HG03139 (cell line): ENCODE data around the gene PPME1.
"Not testable (repeated sequence)": the region's sequence is repeated elsewhere in the genome, so short reads cannot be mapped to it uniquely, and the experiment has no call there.

Experiments
- ATAC-seq: cut with Tn5 transposase; IDR thresholded peaks from one replicate; pipeline ENCODE4 v1.9.1; 2021; ENCODE audit not compliant: unreplicated experiment

The PPME1 gene

GRCh38 chr11:74170694-74171629 lies at the start of gene PPME1, which contains the start of gene C2CD3:
PPME1 (plus strand) TSS chr11:74171289; CDS start chr11:74171422, 133 bp downstream.
C2CD3 (minus strand) TSS chr11:74171002; CDS start chr11:74170792, 210 bp downstream.
- peak; percentile 96 for ATAC-seq

- ATAC-seq, result no peak
Observed at GRCh38 chr11:74121804-74122203, 49.3 kb upstream of the PPME1 start.

DNA sequence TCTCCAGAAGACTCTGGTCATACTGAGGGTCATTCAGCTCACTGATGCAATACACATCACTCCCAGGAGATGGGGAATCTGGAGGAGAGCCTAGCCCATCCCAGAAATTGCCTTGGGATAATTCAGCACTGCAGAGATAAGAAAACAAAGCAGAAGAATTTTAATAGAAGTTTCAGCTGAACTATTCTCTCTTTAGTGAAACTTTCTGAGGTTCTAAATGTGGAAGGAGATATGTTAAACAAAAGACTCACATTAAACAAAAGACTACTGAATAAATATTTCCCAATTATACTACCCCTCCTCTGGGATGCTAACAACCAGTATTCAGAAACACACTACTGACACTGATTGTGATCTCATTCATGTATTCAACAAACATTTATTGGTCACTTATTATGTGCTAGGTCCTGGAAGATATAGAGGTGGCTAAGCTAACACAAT lies 48.1 kb upstream of the PPME1 start:
- no peak for ATAC-seq

DNA sequence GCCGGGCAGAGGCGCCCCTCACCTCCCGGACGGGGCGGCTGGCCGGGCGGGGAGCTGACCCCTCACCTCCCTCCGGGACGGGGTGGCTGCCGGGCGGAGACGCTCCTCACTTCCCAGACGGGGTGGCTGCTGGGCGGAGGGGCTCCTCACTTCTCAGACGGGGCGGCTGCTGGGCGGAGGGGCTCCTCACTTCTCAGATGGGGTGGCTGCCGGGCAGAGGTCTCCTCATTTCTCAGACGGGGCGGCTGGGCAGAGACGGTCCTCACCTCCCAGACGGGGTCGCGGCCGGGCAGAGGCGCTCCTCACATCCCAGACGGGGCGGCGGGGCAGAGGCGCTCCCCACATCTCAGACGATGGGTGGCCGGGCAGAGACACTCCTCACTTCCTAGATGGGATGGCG lies 42.0 kb upstream of the PPME1 start:
- not testable (repeated sequence) for ATAC-seq

DNA sequence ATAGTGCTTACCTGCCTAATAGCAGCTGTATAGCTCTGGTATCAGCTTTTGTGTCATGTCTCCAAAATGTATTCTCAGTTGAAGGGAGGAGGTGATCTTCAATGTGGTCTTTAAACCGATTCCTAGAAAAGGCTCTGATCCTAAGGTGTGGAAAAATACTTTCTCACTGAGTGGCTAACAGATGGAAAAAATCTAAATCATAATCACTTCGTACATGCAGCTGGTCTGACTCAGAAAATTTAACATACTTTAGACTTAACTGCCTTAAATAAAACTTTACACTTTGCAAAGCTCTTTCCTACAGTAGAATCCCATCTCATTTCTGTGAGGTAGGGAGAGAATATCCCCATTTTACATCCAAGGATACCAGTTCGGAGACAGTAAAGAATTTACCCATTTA lies 38.3 kb upstream of the PPME1 start:
- ATAC-seq, result no peak

- no peak for ATAC-seq
Observed at GRCh38 chr11:74133436-74133835, 37.7 kb upstream of the PPME1 start.

- ATAC-seq, result no peak
Observed at GRCh38 chr11:74134661-74135060, 36.4 kb upstream of the PPME1 start.

GRCh38 chr11:74135127-74135840 lies 35.8 kb upstream of the PPME1 start:
- ATAC-seq, result no peak

GRCh38 chr11:74138021-74138420 lies 33.1 kb upstream of the PPME1 start:
- no peak for ATAC-seq

DNA sequence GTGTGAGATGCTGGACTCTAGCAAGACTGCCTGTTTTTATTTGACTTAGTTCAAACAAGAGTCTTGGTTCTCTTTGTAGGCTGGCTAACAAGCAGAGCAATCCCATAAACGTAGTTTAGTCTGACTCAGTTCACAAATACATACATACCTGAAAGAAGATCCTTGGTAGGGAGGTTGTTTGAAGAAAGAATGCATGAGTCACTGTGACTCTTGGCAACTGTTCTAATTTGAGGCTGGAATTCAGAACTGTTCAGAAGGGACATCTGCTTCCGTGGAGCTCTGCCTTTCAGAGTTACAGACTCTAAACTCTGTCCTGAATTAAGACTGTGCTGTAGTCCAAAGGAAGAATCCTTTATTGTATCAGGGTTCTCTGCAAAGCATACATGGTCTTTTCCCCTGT lies 32.5 kb upstream of the PPME1 start:
- no peak for ATAC-seq

DNA sequence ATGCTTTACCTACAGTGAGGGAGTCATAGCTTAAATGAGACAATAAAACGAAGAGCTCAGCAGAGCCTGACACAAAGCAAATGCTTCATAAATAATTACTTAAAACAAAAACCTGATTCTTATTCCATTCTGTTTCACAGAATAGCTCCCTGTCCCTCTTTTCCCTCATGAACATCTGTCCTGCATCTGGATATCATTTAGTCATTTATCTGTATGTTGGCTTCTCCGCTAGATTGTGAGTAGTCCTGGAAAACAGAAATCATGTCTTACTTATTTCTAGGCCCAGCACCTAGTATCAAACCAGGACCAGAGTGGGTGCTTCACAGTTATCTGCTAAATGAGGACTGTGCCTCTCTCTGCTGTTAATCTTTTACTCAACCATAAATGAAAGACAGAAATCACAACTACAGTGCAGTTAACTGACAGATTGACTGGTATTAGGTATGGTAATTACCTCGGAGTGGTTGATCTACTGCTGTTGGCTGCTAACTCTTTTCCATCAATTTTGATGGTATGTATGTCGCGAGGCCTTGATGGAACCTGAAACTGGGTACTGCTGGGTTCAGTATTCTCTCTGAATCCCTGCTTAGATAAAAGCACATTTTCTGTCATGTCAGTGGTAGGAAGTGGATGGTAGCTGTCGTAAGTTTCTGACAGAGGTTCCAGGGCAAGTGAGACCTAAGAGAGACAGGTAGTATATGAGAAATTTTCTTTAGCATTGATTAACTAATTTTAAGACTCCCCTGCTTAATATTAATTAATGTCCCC lies 31.8 kb upstream of the PPME1 start:
- no peak for ATAC-seq

DNA sequence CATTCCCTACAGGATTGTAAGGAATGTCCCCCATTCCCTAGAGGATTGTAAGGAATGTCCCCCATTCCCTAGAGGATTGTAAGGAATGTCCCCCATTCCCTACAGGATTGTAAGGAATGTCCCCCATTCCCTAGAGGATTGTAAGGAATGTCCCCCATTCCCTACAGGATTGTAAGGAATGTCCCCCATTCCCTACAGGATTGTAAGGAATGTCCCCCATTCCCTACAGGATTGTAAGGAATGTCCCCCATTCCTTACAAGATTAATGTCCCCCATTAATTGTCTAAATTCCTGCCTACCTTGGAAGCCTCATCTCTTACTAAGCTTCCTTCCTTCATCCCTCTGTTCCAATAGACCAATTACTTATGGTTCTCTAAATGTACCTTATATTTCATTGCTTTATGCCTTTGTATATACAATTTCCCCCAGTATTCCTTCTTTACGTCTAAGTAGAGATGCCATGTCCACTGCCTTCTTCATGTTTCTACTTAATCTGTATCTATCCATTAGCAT lies 31.1 kb upstream of the PPME1 start:
- ATAC-seq, result not testable (repeated sequence)

DNA sequence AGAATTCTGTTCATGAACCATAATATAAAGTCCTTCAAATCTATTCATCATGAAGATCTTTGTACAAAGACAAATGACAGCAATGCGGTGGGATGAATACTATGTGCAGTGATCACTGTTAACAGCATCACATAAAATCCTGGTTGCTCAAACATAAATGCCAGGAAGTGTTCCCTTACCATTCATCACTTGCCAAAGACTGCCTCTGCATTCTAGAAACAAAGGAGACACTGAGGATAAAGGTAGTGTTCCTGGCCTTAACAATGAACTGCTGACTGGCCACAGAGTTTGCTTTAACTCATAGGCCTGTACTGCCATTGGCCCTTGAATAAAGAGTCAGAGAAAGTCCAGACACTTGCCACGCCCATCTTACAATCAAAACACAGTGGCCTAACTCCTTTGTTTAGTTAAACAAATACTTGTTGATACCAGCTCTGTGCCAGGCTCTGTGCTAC lies 29.8 kb upstream of the PPME1 start:
- no peak for ATAC-seq

GRCh38 chr11:74141908-74142307 lies 29.2 kb upstream of the PPME1 start:
- no peak for ATAC-seq

DNA sequence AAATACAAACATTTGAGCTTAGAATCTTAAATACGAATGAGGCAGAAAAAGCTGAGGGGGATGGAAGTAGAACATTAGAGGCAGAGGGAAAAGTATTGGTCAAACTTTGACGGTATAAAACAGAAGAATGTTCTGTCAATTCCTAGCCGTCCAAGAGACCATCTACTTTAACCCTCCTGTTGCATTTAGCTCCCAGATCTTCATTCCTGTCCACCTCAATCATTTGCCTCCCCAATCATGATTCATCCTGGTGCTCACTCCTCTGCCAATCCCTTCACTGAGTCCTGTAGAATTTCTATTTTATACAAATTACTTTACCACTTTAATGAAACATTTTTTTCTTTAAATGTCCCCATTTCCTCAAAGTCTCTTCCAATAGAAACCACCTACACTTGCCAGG lies 28.5 kb upstream of the PPME1 start:
- ATAC-seq, result no peak

DNA sequence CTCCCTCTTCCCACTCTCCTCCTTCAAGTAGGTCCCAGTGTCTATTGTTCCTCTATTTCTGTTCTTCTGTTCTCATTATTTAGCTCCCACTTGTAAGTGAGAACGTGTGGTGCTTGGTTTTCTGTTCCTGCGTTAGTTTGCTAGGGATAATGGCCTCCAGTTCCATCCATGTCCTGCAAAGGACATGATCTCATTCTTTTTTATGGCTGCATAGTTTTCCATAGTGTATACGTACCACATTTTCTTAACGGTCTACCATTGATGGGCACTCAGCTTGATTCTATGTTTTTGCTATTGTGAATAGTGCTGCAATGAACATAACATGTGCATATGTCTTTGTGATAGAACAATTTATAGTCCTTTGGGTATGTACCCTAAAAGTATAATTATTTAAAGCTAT lies 26.5 kb upstream of the PPME1 start:
- no peak for ATAC-seq

DNA sequence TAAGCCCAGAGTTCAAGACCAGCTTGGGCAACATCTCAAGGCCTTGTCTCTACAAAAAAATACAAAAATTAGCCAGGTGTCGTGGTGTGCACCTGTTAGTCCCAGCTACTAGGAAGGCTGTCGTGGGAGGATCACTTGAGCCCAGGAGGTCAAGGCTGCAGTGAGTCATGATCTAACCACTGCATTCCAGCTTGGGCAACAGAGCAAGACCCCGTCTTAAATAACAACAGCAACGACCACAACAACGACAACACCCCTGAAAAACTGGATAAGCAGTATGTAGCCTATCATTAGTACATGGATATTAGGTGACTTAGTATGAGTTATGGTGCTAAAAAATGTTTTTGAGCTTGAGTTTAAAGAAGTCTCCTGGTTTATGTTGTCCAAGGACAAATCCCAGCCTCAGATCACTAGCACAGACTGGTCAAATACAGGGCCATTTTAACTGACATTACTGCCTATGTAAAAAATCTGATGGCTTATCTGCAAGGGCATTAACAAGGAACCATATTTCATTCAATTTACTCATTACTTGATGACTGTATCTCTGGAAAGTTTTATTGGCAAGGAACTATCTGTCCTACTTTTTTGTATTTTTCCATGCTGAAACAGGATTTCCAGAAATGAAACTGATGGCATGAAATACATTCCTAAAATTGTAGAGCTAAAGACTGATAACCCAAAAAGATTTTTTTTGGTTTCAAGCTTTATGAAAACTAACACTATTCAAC lies 23.7 kb upstream of the PPME1 start:
- no peak for ATAC-seq

DNA sequence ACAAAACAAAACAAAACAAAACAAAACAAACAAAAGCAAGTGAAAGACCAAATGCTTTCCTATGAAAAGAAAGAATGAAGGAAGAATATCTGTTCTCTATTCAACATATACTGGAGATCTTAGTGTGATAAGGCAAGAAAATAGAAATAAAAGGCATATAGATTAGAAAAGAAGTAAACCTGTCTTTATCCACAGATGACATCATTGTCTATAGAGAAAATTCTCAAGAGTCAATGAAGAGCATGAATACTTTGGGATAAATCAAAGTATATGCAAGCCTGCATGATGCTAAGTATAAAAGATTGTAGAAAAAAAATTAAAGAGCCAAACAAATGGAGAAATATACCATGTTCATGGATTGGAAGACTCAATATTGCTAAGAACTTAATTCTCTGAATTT lies 17.9 kb upstream of the PPME1 start:
- ATAC-seq, result no peak

- ATAC-seq, result no peak
Observed at GRCh38 chr11:74154620-74155281, 16.3 kb upstream of the PPME1 start.

DNA sequence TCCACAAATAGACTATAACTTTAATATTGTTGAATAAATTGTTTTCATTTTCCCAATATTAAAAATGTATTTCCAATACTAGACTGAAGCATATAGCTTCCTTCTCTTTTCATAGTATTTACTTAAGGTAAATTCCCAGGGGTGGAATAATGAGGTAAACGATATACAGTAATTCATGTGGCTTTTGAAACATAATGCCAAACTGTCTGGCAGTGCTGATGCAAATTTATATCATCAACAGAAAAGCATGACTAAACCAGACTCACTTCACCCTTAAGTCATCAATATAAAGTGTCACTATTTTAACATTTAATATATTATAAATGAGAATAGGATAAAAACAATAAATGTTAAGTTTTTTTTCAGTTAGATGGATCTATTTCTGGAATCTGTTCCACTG lies 13.9 kb upstream of the PPME1 start:
- ATAC-seq, result no peak
